Small intestine (tissue), 16 donors: ENCODE results near the gene CDH3. TPM values are rescaled to one million over a fixed set of nuclear protein-coding genes. Genes with fewer than 3 reads are reported as not detected.

Source experiments
- DNase-seq, 2 donors: peaks; one replicate each; pipeline versions ENCODE4 v3.0.0 to v3.0.0-alpha.2; 2013
- FAIRE-seq: peaks from 2 replicates; lab custom pipeline; 2012; peaks lifted over from hg19 to GRCh38; lab: Jason Lieb, UNC
- H3K27ac ChIP-seq, 3 donors: one replicate each; pipeline ENCODE4 v1.5.1; 2013; ENCODE audit warnings: low read length in 2 of 3, mild to moderate bottlenecking in 2 of 3, control low read depth in 1 of 3, inconsistent platforms in 1 of 3, low read depth in 1 of 3, moderate library complexity in 1 of 3
- H3K27me3 ChIP-seq, 3 donors: one replicate each; pipeline ENCODE4 v1.6.1; 2013; ENCODE audit warnings: low read length in 3 of 3, inconsistent platforms in 1 of 3; ENCODE audit not compliant: control insufficient read depth in 3 of 3, insufficient read depth in 3 of 3
- H3K36me3 ChIP-seq, 3 donors: one replicate each; pipeline ENCODE4 v1.6.1; 2013; ENCODE audit warnings: low read length in 3 of 3, inconsistent platforms in 1 of 3, low read depth in 1 of 3, mild to moderate bottlenecking in 1 of 3, moderate library complexity in 1 of 3; ENCODE audit not compliant: control insufficient read depth in 3 of 3, insufficient read depth in 2 of 3
- H3K4me1 ChIP-seq, 3 donors: one replicate each; pipeline ENCODE4 v1.6.1; 2013; ENCODE audit warnings: low read length in 2 of 3, inconsistent platforms in 1 of 3, low read depth in 1 of 3, mild to moderate bottlenecking in 1 of 3, moderate library complexity in 1 of 3; ENCODE audit not compliant: control insufficient read depth in 3 of 3, insufficient read depth in 2 of 3
- H3K4me3 ChIP-seq, 3 donors: one replicate each; pipeline ENCODE4 v1.5.1; 2013; ENCODE audit warnings: low read length in 3 of 3, control low read depth in 1 of 3, inconsistent platforms in 1 of 3, low read depth in 1 of 3, mild to moderate bottlenecking in 1 of 3, moderate library complexity in 1 of 3
- H3K9me3 ChIP-seq, 2 donors: one replicate each; pipeline ENCODE4 v1.6.1; 2013; ENCODE audit warnings: low read depth in 1 of 2, low read length in 1 of 2; ENCODE audit not compliant: control insufficient read depth in 2 of 2, insufficient read depth in 1 of 2
- WGBS, 3 donors: extraction: QIAGEN DNeasy Blood & Tissue Kit; methylation state at CpG; one replicate each; pipeline ENCODE4 v1.1.7; 2013; 5-methylcytosine and 5-hydroxymethylcytosine counted together
- long read RNA-seq, 10 donors: transcript quantifications; one replicate each; lab custom pipeline, GENCODE V29; 2026
- polyA plus RNA-seq, 4 donors: library from polyadenylated mRNA; stranded (reverse) in 3 of 4; unstranded in 1 of 4; fragments of 200-250 nt in 3 of 4; fragments of 120-200 nt in 1 of 4; gene quantifications; one replicate each; pipeline versions ENCODE4 v1.2.1 to v1.2.3, GENCODE V29; 2013
- donor health status: healthy with polysubstance abuse.
- donor health status: control.
- donor health status: control.
- donor health status: Bipolar disorder and iron deficiency.
- donor health status: healthy.

The CDH3 gene
- 1 to 10 TPM in 1 of 4 donors, under 1 TPM in 2, not detected in 1; 0.33 to 1.4 (median 0.54) TPM for polyA plus RNA-seq
- long read RNA-seq, donor 1: 0 reads
- long read RNA-seq, donor 2: 0 reads
- long read RNA-seq, donor 3: 0 reads
- long read RNA-seq, donor 4: 0 reads
- long read RNA-seq, donor 5: 0 reads
- long read RNA-seq, donor 6: 0 reads
- long read RNA-seq, donor 7: 0 reads
- long read RNA-seq, donor 8, full-length matches to known transcripts: 2 of 2 reads
- long read RNA-seq, donor 8, partial matches to known transcripts: 0 of 2 reads
- long read RNA-seq, donor 8, other reads (novel, unspliced or antisense): 0 of 2 reads
- long read RNA-seq, donor 9: 0 reads
- long read RNA-seq, donor 10, full-length matches to known transcripts: 1 of 1 reads
- long read RNA-seq, donor 10, partial matches to known transcripts: 0 of 1 reads
- long read RNA-seq, donor 10, other reads (novel, unspliced or antisense): 0 of 1 reads

DNA sequence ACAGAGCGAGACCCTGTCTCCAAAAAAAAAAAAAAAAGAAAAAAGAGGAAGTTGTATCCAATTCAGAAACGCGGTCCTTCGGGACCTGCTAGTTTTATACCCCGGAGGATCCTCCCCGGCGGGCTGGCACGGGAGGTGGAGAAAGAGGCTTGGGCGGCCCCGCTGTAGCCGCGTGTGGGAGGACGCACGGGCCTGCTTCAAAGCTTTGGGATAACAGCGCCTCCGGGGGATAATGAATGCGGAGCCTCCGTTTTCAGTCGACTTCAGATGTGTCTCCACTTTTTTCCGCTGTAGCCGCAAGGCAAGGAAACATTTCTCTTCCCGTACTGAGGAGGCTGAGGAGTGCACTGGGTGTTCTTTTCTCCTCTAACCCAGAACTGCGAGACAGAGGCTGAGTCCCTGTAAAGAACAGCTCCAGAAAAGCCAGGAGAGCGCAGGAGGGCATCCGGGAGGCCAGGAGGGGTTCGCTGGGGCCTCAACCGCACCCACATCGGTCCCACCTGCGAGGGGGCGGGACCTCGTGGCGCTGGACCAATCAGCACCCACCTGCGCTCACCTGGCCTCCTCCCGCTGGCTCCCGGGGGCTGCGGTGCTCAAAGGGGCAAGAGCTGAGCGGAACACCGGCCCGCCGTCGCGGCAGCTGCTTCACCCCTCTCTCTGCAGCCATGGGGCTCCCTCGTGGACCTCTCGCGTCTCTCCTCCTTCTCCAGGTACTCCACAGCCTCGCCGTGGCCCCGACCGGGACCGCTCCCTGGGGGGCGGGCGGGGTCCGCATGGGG lies at the start of gene CDH3:
CDH3 (plus strand) TSS at position 596 of the 779 bp plus-strand sequence; CDS start at position 666, 70 bp downstream.
- no peaks in the 10 kb centered on the region for H3K9me3 ChIP-seq
- H3K4me3 ChIP-seq: peak within 1 kb of the TSS; percentile 2 to 59 (median 48)
- no peaks in the 10 kb centered on the region for H3K36me3 ChIP-seq
- 1 to 2% (median 1%) methylated on average over 43 to 53 of the region's 53 CpGs for WGBS, 3 donors
- H3K27ac ChIP-seq: peak within 1 kb of the TSS in 1 of 3 donors; percentile 38
- H3K4me1 ChIP-seq: peaks cover 0 to 30% (median 9%) of the 10 kb centered on the region in 3 donors
- FAIRE-seq (no peak), DNase-seq (peak; percentile 54 to 86)
- peaks cover 3 to 64% (median 20%) of the 10 kb centered on the region in 3 donors for H3K27me3 ChIP-seq

DNA sequence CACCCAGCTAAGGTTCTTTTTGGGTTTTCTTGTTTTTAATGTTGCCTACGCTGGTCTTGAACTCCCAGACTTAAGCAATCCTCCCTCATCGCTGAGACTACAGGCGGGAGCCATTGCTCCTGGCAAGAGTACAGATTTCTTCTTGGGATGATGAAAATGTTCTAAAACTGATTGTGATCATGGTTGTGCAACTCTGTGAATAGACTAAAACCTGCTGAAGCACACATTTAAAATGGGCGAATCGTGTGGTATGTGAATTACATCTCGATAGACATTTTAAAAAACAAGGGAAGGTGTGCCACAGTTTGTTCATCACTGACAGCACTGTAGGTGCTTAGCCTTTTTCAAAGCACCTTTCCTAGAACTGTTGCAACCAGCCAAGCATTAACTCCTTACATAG lies 48.8 kb upstream of the CDH3 start:
- FAIRE-seq (no peak), DNase-seq (no peak)
- Histone ChIP-seq H3K4me3 (no peak overlapping the region), H3K27ac (no peak overlapping the region), H3K27me3 (no peaks in the 10 kb centered on the region), H3K36me3 (no peaks in the 10 kb centered on the region), H3K4me1 (no peaks in the 10 kb centered on the region), H3K9me3 (peaks cover 0 to 3% of the 10 kb centered on the region in 2 donors)
- 88 to 94% (median 92%) methylated on average over 6 of the region's 6 CpGs for WGBS, 3 donors

DNA sequence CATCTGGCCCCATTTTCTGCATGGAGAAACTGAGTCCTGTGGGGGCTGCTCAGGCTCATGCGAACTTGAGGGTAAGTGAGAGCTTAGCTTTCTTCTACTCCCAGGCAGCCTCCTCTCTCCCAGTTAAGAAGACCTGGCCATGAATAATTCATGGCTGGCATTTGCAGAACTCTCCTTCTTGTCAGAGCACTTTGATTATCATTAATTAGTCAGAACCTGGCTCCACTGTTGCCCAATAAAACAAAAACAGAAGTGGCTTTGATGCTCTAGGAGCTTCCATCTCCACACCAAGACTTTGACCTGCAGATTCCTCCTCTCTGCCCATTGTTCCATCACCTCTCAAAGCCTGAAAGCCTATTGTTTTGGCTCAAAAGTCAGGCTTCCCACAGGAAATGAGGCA lies 45.5 kb upstream of the CDH3 start:
- DNase-seq (no peak), FAIRE-seq (no peak)
- 83 to 100% (median 88%) methylated on average over 1 of the region's 1 CpG for WGBS, 3 donors
- Histone ChIP-seq H3K27ac (no peak overlapping the region), H3K27me3 (no peaks in the 10 kb centered on the region), H3K4me1 (no peaks in the 10 kb centered on the region), H3K9me3 (no peaks in the 10 kb centered on the region), H3K4me3 (no peak overlapping the region), H3K36me3 (no peaks in the 10 kb centered on the region)

DNA sequence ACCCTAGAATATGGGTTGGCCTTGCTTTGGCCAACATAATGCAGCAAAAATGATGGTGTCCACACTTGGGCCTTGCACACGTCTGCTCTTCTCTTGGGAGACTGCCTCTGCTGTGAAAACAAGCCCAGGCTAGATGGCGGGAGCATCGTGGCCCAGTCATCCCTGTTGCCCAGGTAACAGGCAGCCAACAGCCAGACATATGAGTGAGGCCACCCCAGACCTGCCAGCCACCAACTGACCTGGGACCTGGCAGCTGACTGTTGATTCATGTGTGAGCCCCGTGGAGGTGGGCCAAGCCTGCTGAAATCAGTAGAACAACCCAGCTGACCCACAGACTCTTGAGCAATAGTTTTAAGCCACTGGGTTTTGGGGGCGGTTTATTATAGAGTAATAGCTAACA lies 39.4 kb upstream of the CDH3 start:
- no peak for FAIRE-seq
- WGBS, 3 donors: 74 to 82% (median 79%) methylated on average over 5 of the region's 5 CpGs

GRCh38 chr16:68607443-68607842 lies 37.7 kb upstream of the CDH3 start:
- Histone ChIP-seq H3K9me3 (no peaks in the 10 kb centered on the region), H3K4me1 (no peaks in the 10 kb centered on the region), H3K36me3 (no peaks in the 10 kb centered on the region), H3K27me3 (no peaks in the 10 kb centered on the region), H3K4me3 (no peak overlapping the region), H3K27ac (no peak overlapping the region)
- 90 to 96% (median 94%) methylated on average over 7 of the region's 7 CpGs for WGBS, 3 donors
- DNase-seq: no peak
- no peak for FAIRE-seq

More for the DNA sequence above, 39.4 kb upstream of the CDH3 start:
- H3K36me3 ChIP-seq: no peaks in the 10 kb centered on the region
- DNase-seq: no peak
- H3K4me3 ChIP-seq: no peak overlapping the region
- H3K27ac ChIP-seq: no peak overlapping the region
- no peaks in the 10 kb centered on the region for H3K27me3 ChIP-seq
- H3K9me3 ChIP-seq: no peaks in the 10 kb centered on the region
- H3K4me1 ChIP-seq: no peaks in the 10 kb centered on the region

DNA sequence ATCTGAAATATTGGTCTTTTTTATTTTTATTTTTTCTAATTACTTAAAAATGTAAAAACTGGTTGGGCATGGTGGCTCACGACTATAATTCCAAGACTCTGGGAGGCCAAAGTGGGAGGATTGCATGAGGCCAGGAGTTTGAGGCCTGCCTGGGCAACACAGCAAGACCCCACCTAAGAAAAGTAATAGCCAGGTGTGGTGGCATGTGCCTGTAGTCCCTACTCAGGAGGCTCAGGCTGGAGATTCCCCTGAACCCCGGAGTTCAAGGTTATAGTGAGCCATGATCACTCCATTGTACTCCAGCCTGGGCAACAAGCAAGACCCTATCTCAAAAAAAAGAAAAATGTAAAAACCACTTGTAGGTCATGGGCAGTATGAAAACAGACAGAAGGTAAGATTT lies 36.8 kb upstream of the CDH3 start:
- 93 to 94% (median 93%) methylated on average over 2 of the region's 2 CpGs for WGBS, 3 donors
- DNase-seq: no peak
- Histone ChIP-seq H3K36me3 (no peaks in the 10 kb centered on the region), H3K27ac (no peak overlapping the region), H3K4me1 (no peaks in the 10 kb centered on the region), H3K27me3 (no peaks in the 10 kb centered on the region), H3K9me3 (no peaks in the 10 kb centered on the region), H3K4me3 (no peak overlapping the region)
- no peak for FAIRE-seq

GRCh38 chr16:68612996-68613395 lies 32.1 kb upstream of the CDH3 start:
- FAIRE-seq (no peak), DNase-seq (no peak)
- no peaks in the 10 kb centered on the region for H3K36me3 ChIP-seq
- H3K9me3 ChIP-seq: peaks cover 0 to 12% of the 10 kb centered on the region in 2 donors
- no peaks in the 10 kb centered on the region for H3K4me1 ChIP-seq
- no peak overlapping the region for H3K27ac ChIP-seq
- H3K27me3 ChIP-seq: no peaks in the 10 kb centered on the region
- WGBS, 3 donors: 83 to 94% (median 83%) methylated on average over 3 of the region's 3 CpGs
- H3K4me3 ChIP-seq: no peak overlapping the region

- Histone ChIP-seq H3K27ac (no peak overlapping the region), H3K36me3 (no peaks in the 10 kb centered on the region), H3K27me3 (no peaks in the 10 kb centered on the region), H3K9me3 (peaks cover 0 to 12% of the 10 kb centered on the region in 2 donors), H3K4me1 (no peaks in the 10 kb centered on the region), H3K4me3 (no peak overlapping the region)
- FAIRE-seq (no peak), DNase-seq (no peak)
- WGBS, 3 donors: 85 to 88% (median 85%) methylated on average over 7 of the region's 7 CpGs
Measured at GRCh38 chr16:68617734-68618133, 27.4 kb upstream of the CDH3 start.
